HepG2 (cell line): Measurements from ENCODE around the gene LONP1. TPM values are rescaled to one million over a fixed set of nuclear protein-coding genes. Genes with fewer than 3 reads are reported as not detected.

Source experiments
- CBX1 ChIP-seq: IDR thresholded peaks from one replicate; pipeline ENCODE4 v1.6.1; 2016; ENCODE audit warnings: antibody characterized with exemption, low read depth
- CHD2 ChIP-seq: IDR thresholded peaks from 2 replicates; pipeline ENCODE4 v1.6.1; 2011; ENCODE audit warnings: low read depth, low read length, improper control_type of control experiment
- CREB3 ChIP-seq: sonication (generic); formaldehyde crosslinking; IDR thresholded peaks from 2 replicates; pipeline ENCODE4 v1.5.0; 2020; ENCODE audit warnings: missing genetic modification reagents
- IKZF4 ChIP-seq: sonication (generic); formaldehyde crosslinking; IDR thresholded peaks from 2 replicates; pipeline ENCODE4 v1.5.1; 2020; ENCODE audit warnings: borderline replicate concordance, mild to moderate bottlenecking, low read depth, missing genetic modification reagents; ENCODE audit errors: not compliant biosample characterization
- NPAS2 ChIP-seq: sonication (generic); formaldehyde crosslinking; IDR thresholded peaks from 2 replicates; pipeline ENCODE4 v1.8.0; 2022; ENCODE audit warnings: mild to moderate bottlenecking, missing genetic modification reagents, borderline replicate concordance
- PRMT3 ChIP-seq: sonication (generic); formaldehyde crosslinking; IDR thresholded peaks from 2 replicates; pipeline ENCODE4 v1.8.1; 2022; ENCODE audit warnings: low read depth, mild to moderate bottlenecking, moderate library complexity, missing genetic modification reagents, borderline replicate concordance
- REPIN1 ChIP-seq: sonication (generic); formaldehyde crosslinking; IDR thresholded peaks from 2 replicates; pipeline ENCODE4 v1.8.0; 2022; ENCODE audit warnings: missing genetic modification reagents, low read depth, mild to moderate bottlenecking, borderline replicate concordance
- SNAPC4 ChIP-seq: sonication (generic); formaldehyde crosslinking; IDR thresholded peaks from 2 replicates; pipeline ENCODE4 v1.4.0; 2020; ENCODE audit warnings: mild to moderate bottlenecking, missing genetic modification reagents
- TAF1 ChIP-seq: sonication (generic); formaldehyde crosslinking; IDR thresholded peaks from 2 replicates; pipeline ENCODE4 v1.4.0; 2020; ENCODE audit warnings: missing genetic modification reagents
- TRAFD1 ChIP-seq: sonication (generic); formaldehyde crosslinking; IDR thresholded peaks from 2 replicates; pipeline ENCODE4 v1.5.1; 2020; ENCODE audit warnings: missing genetic modification reagents, mild to moderate bottlenecking, borderline replicate concordance
- ZBTB39 ChIP-seq: sonication (generic); formaldehyde crosslinking; IDR thresholded peaks from 2 replicates; pipeline ENCODE4 v1.5.0; 2020; ENCODE audit warnings: missing genetic modification reagents
- ZFP41 ChIP-seq: sonication (generic); formaldehyde crosslinking; IDR thresholded peaks from 2 replicates; pipeline ENCODE4 v1.4.0; 2020; ENCODE audit warnings: mild to moderate bottlenecking, missing genetic modification reagents, borderline replicate concordance
- ZNF207 ChIP-seq: fragments of 450-650 bp; IDR thresholded peaks from 2 replicates; pipeline ENCODE4 v1.6.1; 2016; ENCODE audit warnings: antibody characterized with exemption, borderline replicate concordance
- ZNF550 ChIP-seq: sonication (generic); formaldehyde crosslinking; IDR thresholded peaks from 2 replicates; pipeline ENCODE4 v1.4.0; 2020; ENCODE audit warnings: mild to moderate bottlenecking, missing genetic modification reagents, borderline replicate concordance
- ZNF75D ChIP-seq: sonication (generic); formaldehyde crosslinking; IDR thresholded peaks from 2 replicates; pipeline ENCODE4 v1.8.1; 2023; ENCODE audit warnings: missing genetic modification reagents, mild to moderate bottlenecking, borderline replicate concordance
- ZNF781 ChIP-seq: sonication (generic); formaldehyde crosslinking; IDR thresholded peaks from 2 replicates; pipeline ENCODE4 v1.5.1; 2020; ENCODE audit warnings: borderline replicate concordance, mild to moderate bottlenecking, missing genetic modification reagents; ENCODE audit errors: not compliant biosample characterization
- ZNF790 ChIP-seq: sonication (generic); formaldehyde crosslinking; IDR thresholded peaks from 2 replicates; pipeline ENCODE4 v1.8.0; 2022; ENCODE audit warnings: missing genetic modification reagents, mild to moderate bottlenecking, borderline replicate concordance
- ZNF891 ChIP-seq: sonication (generic); formaldehyde crosslinking; IDR thresholded peaks from 2 replicates; pipeline ENCODE4 v1.5.0; 2020; ENCODE audit warnings: mild to moderate bottlenecking, missing genetic modification reagents
- ZSCAN12 ChIP-seq: sonication (generic); formaldehyde crosslinking; IDR thresholded peaks from 2 replicates; pipeline ENCODE4 v1.9.0; 2021; ENCODE audit warnings: mild to moderate bottlenecking, missing genetic modification reagents
- polyA plus RNA-seq, 8 experiments: library from polyadenylated mRNA; depleted of rRNA in 3 of 8; stranded (reverse) in 7 of 8; unstranded in 1 of 8; fragments of >200 nt; fragmentation: Illumina TruSeq in 4 of 8; extraction: Trizol in 4 of 8; gene quantifications; 2 replicates each; pipeline versions ENCODE4 v1.2.1 to v1.2.3, GENCODE V29; 2011 to 2016; ENCODE audit warnings: low read depth in 4 of 8, missing spikeins in 1 of 8, mixed read lengths in 1 of 8; ENCODE audit not compliant: insufficient read depth in 1 of 8
- total RNA-seq, 5 experiments: library from RNA; depleted of rRNA; stranded (reverse); fragments of >200 nt; fragmentation: Illumina TruSeq; extraction: Trizol; gene quantifications; 2 replicates each; pipeline ENCODE4 v1.2.3, GENCODE V29; 2016; ENCODE audit warnings: low read depth in 1 of 5

The LONP1 gene
- total and polyA plus RNA-seq, 2 of the 13 experiments (the other 11 are each of a cell fraction or from before 2014, with no cell fraction given) = 59.5 to 76.8 TPM

GRCh38 chr19:5680084-5680436 is 39.9 kb downstream of the LONP1 start (continued):
- TF ChIP-seq TRAFD1 (CRISPR knock-in tag) (peak; percentile 4; the same call in 1 of the 2 replicates), ZBTB39 (0 out of 2 replicates have a peak, but pooled peaks have one; percentile 33), TAF1 (CRISPR knock-in tag) (no peak), ZNF550 (CRISPR knock-in tag) (no peak), IKZF4 (no peak), CREB3 (no peak), ZNF891 (CRISPR knock-in tag) (peak; percentile 23; the same call in 1 of the 2 replicates), CBX1 (no peak), ZFP41 (no peak), ZNF790 (CRISPR knock-in tag) (no peak), CHD2 (no peak), PRMT3 (CRISPR knock-in tag) (no peak), SNAPC4 (CRISPR knock-in tag) (peak; percentile 85; the same call in 1 of the 2 replicates), ZNF207 (no peak), REPIN1 (CRISPR knock-in tag) (no peak), NPAS2 (CRISPR knock-in tag) (no peak), ZNF781 (CRISPR knock-in tag) (peak; percentile 65), ZNF75D (CRISPR knock-in tag) (no peak), ZSCAN12 (no peak)
